Measurements from ENCODE around the gene COL9A3.

COL9A3 gene

DNA sequence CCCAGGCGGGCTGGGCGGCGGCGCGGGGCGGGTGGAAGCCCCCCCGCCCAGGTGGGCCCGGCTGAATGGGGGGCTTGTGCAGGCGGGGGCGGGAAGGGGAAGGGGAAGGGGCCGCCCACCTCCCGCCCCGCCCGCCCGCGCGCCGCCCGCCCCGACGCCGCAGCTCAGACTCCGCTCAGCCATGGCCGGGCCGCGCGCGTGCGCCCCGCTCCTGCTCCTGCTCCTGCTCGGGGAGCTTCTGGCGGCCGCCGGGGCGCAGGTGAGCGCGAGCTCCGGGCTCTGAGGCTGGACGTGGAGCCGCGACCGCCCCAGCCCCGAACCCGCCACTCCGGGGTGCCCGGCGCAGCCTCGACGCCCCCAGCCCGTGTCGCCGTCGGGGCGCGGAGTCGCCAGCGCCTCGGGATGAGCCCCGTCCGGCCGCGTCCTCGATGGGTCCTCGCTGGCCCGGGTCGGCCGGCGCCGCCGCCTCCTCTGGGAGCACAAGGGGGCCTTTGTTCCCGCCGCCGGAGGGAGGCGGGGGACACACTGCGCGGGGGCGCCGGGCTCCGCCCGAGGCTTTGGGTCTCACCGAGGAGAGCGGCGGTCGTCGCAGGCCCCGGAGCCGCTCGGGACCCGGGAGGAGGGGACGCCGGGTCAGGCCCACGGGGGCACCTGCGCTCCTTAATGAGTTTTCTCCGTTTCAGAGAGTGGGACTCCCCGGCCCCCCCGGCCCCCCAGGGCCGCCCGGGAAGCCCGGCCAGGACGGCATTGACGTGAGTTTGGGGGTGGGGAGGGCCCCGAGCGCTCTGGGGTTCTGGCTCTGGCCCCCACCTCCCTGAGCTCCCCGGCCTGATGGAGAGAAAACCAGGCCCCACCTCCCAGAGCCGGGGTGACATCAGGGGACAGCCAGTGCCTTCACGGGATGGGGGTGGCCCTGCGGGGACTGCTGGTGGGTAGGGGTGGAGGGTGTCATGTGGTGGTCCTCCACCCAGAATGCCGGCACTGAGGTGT is at the start of gene COL9A3:
Gene COL9A3, plus strand, starts transcription at position 167 of the 990 bp plus-strand sequence. Its CDS starts 15 bp downstream, at position 182.
- no peak for DNase-seq

DNA sequence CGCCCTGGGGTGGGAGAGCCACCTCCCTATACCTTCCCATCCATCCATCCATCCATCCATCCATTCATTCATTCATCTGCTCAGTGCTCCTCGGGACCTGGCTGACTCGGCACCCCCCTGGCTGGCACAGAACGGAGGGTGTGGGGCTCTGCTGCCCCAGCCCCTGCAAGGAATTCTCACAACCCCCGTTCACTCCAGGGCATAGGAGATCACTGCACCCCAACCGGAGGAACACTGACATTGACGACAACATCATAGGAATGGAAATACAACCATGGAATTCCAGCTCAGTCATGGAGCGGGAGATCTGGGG is 48.7 kb upstream of the COL9A3 start:
- no peak for DNase-seq

DNA sequence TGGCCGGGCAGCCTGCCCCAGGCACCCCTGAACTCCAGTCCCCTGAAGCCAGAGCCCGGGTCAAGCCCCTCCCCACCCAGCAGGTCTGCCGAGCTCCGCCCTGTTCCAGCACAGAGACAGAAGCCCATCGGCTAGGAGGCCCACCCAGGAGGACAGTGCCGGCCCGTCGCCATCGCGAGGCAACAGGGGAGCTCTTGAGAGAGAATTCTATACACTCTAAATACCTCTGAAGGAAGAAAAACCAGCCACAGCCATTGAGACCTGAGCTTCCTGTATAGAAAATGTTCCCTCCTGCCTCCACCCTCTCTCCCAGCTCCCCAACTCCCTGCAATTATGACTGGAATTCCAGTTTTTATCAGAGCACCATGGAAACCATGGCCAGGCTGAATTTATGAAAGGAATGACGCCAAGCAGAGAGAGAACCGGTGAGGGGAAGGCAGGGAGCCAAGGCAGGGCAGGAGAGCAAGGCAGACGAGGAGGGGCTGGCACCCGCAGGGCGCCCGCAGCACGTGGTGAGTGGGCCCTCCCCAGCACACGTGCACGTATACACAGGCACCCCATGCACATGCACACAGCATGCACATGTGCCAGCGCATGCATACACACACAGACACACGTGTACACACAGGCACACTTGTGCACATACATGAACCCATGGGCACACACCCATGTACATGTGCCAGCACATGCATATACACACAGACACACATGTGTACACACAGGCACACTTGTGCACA is 48.1 kb upstream of the COL9A3 start:
- DNase-seq, result no peak

DNA sequence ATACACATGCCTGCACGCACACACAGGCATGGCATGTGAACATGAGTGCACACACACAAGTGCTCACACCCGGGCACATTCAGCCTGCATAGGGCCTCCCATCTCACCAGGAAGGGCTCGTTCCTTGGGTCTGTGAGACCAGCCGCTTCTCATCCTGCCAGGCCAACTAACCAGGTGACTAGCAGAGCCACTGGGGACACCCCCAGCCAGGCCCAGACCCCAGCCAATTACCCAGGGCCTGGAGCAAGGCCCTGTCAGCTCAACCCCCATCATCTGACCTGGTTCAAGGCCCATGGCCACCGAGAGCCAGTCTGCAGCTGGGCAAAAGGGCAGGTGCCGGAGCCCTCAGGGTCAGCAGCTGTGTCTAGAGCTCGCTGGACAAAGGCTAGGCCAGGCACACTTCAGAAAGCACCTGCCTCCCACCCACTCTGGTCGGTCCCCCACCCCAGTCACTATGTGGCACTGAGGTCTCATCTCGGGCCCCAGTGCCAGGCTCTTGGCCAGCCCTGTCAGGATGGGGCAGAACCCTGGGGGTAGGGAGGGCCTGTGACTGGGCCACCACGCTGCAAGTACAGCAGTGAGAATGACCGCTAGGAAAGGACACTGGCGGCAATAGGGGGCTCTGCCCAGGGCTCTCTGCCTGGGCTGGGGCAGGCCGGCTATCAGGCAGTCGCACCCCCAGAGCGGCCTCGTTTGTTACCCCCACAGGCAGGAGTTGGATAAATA is 47.3 kb upstream of the COL9A3 start:
- no peak for DNase-seq

DNA sequence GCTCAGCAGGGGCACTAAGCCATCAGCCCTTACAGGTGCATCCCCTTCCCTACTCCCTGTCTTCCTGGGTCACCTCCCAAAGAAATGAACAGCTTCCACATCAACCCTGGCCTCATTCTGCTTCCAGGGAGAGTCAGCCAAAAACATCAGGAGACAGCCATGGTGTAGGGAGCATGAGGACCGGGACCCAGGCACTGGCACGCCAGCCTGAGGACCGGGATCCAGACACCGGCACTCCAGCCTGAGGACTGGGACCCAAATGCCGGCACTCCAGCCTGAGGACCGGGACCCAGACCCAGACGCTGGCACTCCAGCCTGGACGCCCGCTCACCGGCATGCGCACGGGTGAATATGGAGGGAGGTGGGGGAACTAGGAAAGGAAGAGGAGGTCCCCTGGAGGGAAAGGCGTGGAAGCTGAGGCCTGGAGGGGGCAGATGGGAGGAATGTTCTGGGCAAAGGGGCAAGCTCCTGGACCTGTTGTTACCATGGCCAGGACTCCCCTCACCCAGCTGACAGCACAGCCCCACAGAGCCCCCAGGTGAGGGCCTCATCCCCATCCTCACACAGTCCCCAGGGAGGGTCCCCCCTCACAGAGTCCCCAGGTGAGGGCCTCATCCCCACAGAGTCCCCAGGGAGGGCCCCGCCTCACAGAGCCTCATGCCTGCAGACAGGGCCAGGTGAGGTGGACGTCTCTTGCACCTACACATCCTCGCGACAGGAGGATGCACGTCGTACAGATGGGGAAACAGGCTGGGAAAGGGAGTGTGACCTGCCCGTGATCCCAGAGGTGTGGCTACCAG is 46.5 kb upstream of the COL9A3 start:
- no peak for DNase-seq

DNA sequence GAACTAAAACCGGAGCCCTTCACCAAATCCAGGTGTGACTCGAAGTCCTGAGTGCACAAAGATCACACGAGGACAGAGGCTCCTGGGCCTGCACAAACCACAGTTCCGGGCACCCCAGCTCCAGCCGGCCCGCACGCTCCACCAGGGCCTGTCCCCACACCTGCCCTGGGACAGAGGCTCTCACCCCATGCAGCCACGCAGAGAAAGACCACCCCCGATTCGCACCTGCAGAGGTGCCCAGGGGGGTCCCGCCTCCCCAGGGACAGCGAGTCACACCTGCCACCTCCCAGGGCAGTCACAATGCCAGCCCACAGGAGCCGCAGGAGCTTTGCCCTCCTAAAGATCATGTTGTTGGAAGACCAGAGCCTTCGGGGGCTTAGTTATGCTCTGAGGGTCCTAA is 45.9 kb upstream of the COL9A3 start:
- no peak for DNase-seq

DNA sequence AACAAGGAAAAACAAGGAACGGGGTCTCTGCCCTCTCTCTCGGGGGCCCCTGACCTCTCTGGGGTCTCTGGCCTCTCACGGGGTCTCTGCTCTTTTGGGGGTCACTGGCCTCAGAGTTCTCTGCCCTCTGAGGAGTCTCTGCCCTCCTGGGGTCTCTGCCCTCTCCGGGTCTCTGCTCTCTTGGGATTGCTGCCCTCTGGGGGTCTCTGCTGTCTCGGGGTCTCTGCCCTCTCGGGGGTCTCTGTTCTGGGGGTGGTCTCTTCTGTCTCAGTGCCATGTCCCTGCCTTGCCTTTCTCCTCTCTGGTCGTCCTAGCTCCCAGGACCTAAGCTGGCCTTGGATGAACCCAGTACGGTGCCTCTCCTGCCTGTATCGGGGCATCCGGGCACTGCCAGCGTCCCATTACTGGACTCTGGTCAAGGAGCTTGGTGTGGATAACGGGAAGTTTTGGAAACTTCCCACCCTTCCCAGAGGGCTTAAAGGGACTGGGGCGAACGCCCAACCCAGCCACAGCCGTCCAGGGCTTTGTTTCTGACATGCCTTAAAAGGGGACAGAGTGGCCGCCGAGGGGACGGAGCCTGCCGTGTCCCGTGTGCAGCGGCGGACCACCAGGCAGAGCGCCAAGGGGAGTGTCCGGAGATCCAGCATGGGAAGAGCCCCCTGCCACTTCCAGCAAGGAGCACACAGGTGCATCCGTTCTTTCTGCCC is 45.3 kb upstream of the COL9A3 start:
- DNase-seq, result no peak

DNA sequence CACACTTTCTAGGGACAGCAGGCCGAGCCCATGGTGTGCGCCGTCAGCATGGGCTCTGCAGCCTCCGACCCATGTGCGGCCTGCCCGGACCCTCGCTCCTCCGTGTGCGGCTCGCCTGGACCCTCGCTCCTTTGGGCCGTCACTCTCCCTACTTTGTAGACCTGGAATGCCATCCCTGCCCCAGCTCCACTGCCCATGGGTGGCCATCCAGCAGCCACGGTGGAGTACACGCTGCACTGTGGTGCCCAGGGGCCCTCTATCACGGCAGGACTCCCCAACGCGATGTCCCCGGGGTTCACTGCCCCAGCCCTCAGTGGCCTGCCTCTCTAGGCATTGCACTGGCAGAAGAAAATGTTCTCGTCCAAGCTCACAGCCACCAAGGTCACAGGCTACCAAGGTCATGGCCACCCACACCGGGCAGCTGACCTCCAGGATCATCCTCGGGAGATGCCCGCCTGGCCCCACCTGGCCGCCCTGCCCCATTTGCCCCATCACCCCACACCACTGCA is 44.7 kb upstream of the COL9A3 start:
- DNase-seq, result no peak

DNA sequence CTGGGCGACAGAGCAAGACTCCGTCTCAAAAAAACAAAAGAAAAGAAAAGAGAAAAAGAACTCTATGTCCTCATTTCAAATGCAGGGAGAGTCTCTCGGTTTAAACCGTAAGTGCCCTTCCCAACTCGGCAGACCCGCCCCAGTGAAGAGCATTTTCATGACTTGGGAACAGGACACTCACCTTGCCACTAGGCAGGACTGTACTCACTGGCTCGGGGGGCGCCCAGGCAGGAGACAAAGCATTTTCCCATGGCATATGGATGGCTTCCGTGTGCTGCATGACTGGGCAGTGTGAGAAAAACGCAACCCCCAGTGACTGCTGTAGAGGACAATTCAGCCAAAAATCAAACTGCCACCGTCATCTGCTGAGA is 44.2 kb upstream of the COL9A3 start:
- no peak for DNase-seq

DNA sequence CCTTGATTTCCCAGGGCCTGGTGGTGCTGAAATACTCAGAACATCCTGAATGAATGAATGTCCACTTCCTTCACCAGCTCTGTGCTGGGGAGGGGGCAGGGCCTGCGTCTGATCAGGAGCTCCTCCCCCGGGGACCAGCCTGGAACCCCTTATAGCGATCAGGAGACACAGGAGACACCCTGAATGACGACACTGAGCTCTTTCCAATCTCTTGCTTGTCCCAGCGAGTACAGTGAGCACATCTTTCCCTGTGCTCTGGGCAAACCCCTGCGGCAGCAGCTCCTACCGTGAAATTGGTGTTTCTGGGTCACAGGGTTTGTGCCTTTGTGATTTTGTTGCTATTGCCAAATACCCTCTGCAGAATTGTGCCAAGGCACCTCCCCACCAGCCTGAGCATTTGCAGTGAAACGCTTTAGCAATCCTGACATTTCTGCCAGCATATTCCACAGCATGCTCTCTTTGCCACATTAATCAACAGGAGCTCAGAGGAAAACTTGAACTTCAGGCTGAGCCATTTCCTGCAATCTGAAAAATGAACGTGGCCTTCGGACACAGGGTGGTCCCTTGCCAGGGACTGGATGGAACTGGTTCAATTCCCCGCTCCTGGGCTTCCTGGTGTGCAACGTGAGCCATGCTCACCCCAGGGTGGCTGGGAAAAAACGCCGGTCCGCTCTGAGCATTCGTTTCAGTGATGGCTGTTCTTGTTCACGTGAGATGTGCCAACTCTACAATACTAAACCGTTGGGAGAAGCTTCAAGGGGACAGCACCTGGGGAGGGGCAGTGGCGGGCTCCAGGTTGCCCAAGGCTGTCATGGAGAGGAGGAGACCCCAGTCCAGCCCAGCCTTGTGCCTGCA is 43.6 kb upstream of the COL9A3 start:
- no peak for DNase-seq

DNA sequence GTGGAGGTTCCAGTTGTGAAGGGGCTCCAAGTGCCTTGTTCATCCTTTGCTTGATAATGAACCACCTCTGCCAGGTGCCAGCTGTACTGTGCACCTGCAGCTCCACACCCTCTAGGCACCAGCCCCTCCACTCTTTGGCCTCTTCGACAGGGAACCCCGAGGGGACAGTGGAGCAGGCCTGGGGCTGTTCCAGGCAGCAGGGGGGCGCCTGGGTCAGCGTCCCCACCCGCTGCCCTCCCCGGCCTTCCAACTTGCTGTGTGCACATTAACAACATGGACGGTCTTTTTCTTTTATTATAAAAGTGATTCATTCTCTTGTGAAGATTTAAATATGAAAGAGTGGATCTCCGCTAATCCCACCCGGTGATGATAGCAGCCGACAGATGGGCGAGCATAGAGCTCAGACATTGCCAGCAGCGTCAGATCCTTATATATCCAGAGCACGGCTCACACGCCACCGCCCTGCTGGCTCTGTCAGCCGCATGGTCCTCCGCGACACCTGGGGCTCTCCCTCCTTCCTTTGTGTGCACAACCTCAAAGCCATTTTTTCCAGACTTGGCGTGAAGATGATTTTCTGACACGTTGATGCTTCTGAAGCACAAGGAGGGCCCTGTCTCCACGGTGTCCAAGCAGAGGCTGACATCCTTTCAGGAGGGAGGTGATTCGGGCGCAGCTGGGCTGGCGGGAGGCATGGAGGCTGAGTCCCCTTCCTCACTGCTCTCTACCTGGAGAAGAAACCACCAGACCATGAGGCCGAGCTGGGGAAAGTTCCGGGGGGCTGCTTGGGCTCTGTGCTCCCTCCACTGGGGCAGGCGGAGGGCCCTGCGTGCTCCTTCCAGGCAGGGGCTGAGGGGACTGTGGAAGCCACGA is 42.8 kb upstream of the COL9A3 start:
- DNase-seq, result no peak

DNA sequence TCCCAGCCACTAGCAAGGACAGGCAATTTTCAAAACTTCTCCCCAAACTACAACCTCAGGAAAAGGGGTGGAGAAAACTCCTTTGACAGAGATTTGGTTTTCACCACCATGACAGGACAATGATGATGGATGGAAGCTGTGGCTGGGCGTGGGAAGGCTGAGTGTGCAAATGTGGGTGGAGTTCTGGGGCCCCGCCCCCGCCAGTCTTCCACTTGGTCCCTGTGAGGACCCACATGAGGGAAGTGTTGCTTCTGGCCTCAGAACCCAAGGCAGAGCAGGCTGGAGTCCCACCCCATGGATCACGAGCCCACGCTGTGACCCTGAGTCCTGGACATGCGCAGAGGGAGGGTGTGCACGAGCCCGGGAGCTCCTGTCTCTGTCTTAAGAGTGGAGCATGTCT is 42.1 kb upstream of the COL9A3 start:
- peak in 1 of 2 donors; percentile 25 for DNase-seq

DNA sequence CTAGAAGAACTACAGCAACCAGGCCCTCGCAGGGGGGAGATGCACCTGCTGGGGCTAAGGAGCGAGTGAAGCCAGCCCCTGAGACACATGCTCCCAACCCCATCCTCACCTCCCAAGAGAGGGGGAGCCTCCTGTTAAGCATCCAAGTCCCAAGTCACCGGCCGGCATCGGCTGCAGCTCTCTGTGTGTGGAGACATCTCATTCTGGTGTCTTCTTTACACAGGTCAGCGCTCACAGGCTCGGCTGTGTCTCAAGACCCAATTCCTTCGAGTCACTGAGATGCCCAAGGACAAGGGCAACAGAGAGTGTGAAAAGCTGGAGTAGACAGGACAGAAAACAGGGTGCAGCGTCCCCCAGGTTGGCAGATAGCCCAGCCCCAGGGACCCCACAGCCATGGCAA is 41.6 kb upstream of the COL9A3 start:
- DNase-seq, result no peak

DNA sequence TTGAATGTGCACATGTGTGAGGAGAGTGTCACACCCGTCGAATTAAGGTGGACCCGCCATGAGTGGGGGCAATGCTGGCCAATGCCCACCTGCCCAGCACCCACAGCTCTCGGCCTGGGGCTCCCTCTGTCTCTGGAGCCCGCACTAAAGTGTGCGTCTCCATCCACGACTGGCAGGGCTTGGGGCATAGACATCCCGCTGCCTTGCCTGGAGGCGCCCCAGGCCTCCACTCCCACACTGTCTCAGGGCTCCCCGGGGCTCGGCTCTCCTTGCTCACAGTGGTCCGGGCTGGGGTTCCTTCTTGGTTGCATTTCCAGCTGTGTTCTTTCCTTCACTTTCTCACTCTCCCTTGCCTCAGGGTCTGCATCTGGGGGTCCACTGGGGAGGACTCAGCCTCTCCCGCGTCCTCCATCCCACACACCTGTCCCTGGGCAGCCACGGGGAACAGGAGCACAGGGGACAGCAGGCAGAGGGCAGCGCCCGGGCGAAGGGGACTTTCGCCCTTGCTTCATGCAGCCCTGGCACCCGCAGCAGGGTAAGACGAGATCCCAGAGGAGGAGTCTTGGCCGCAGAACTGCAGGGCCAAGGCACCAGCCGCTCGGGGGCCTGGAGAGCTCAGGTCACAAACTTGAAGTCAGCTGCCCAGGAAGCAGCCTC is 40.7 kb upstream of the COL9A3 start:
- no peak for DNase-seq

DNA sequence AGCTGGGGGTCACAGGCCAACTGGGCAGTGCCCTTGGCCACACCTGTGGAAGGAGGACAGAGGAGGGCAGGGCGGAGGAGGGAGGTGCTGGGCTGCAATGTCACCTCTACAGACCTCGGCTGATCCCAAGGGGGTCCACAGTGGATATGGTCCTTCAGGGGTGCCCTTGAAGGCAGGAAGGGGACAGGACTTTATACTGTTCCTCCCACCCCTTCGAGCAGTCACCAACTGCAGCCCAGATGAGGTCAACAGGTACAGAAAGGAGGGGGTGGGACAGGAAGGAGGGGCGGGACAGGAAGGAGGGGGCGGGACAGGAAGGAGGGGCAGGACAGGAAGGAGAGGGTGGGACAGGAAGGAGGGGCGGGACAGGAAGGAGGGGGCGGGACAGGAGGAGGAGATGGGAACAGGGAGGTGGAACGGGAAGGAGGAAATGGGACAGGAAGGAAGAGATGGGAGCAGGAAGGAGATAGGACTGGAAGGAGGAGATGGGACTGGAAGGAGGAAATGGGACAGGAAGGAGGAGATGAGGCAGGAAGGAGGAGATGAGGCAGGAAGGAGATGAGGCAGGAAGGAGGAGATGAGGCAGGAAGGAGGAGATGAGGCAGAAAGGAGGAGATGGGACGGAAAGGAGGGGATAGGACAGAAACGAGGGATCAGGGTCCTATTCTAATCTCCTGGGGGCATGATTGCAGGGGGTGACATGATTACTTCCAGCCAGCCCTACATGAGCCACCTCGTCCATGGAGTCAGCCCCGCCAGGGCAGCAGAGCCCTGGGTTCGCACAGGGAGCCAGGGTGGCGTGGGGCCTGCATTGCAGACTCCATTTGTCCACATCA is 39.9 kb upstream of the COL9A3 start:
- peak; percentile 75 to 81 for DNase-seq

DNA sequence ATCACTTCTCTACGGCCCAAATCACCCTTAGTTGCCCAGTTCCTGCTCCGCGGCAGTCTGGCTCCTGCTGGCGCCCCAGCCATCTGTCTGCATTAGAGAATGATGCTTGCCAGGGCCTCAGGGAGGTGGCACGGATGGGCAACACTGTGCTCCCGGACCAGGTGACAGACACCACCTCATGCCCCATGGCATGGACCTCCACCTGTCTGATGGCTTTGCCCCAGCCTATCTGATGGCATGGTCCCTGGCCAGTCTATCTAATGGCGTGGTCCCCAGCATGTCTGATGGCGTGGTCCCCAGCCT is 39.4 kb upstream of the COL9A3 start:
- DNase-seq, result no peak

DNA sequence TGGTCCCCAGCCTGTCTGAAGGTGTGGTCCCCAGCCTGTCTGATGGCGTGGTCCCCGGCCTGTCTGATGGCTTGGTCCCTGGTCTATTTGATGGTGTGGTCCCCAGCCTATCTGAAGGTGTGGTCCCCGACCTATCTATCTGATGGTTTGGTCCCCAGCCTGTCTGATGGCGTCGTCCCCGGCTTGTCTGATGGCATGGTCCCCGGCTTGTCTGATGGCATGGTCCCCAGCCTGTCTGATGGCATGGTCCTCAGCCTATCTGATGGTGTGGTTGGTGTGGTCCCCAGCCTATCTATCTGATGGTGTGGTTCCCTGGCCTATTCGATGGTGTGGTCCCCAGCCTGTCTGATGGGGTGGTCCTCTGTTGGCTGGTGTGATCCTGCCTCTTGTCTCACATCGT is 38.8 kb upstream of the COL9A3 start:
- DNase-seq, result no peak

DNA sequence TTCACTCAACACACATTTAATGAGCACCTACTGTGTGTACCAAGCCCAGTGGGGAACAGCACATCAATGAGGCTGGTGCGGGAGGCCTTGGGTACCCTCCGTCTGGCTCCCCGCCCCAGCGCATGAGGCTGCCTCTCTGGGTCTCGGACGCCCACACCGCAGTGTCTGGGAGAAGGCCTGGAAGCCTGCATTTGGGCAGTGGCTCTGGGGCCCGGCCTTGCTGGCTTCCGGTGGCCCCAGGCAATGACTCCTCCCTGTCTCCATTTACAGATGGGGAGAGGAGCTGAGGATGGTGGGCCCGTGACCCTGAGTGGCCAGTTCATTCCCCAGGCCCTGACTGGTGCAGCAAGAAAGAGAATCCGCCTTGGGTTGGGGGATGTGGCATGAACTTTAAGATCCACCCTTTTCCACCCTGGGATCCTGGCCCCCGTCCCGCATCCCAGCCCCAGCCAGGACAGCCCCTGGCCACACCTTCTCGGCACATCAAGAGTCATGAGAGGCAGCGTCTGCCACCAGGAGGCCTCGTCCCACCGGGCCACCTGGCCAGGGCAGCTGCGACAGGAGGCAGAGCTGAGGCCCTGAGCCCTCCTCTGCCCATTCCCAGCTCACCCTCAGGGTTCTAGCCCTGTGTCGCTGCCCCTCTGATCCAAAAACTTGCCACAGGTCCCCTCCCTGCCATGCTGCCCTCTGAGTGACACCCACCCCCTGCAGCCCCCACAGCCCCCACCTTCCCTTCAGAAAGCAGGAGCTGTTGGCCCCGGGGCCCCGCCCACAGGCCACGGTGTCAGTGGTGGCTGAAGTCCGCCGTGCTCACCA is 38.0 kb upstream of the COL9A3 start:
- DNase-seq, result no peak
